Endothelial cell (in vitro differentiated cells): ENCODE measurements around the gene OR11A1. TPM values are rescaled to one million over a fixed set of nuclear protein-coding genes. Genes with fewer than 3 reads are reported as not detected.

Source experiments
- DNase-seq: peaks from one replicate; pipeline ENCODE4 v3.0.0; 2021; ENCODE audit warnings: low spot score
- H3K27ac Mint-ChIP-seq: one replicate; pipeline ENCODE4 v1.8.0; 2021; ENCODE audit warnings: mixed read lengths, inconsistent platforms; ENCODE audit not compliant: unreplicated experiment
- H3K27me3 Mint-ChIP-seq: one replicate; pipeline ENCODE4 v1.8.0; 2021; ENCODE audit warnings: mild to moderate bottlenecking, moderate library complexity, mixed read lengths, inconsistent platforms; ENCODE audit not compliant: unreplicated experiment
- H3K36me3 Mint-ChIP-seq: one replicate; pipeline ENCODE4 v1.8.0; 2021; ENCODE audit warnings: mild to moderate bottlenecking, low read depth, mixed read lengths, inconsistent platforms; ENCODE audit not compliant: unreplicated experiment
- H3K4me1 Mint-ChIP-seq: one replicate; pipeline ENCODE4 v1.8.0; 2021; ENCODE audit warnings: mild to moderate bottlenecking, mixed read lengths, inconsistent platforms; ENCODE audit not compliant: unreplicated experiment
- H3K4me3 Mint-ChIP-seq: one replicate; pipeline ENCODE4 v1.8.0; 2021; ENCODE audit warnings: mild to moderate bottlenecking, mixed read lengths, inconsistent platforms; ENCODE audit not compliant: unreplicated experiment
- H3K9me3 Mint-ChIP-seq: one replicate; pipeline ENCODE4 v1.8.0; 2021; ENCODE audit warnings: mixed read lengths, inconsistent platforms; ENCODE audit not compliant: unreplicated experiment
- total RNA-seq: library from RNA; stranded (reverse); fragmentation: NEBNext Ultra II Directional; extraction: Animal tissue kit (Norgen Biotek cat#: 25700); gene quantifications from one replicate; pipeline ENCODE4 v1.2.1, GENCODE V29; 2021; ENCODE audit not compliant: unreplicated experiment
- TF ChIP-seq, protein P1 (sequence below): fragments of 200-600 bp; sonication (generic); IDR thresholded peaks from one replicate; pipeline ENCODE4 v1.5.0; 2021; ENCODE audit warnings: antibody characterized with exemption; ENCODE audit not compliant: unreplicated experiment

The OR11A1 gene
- total RNA-seq, 1 donor from 2014 or later, result not detected

DNA sequence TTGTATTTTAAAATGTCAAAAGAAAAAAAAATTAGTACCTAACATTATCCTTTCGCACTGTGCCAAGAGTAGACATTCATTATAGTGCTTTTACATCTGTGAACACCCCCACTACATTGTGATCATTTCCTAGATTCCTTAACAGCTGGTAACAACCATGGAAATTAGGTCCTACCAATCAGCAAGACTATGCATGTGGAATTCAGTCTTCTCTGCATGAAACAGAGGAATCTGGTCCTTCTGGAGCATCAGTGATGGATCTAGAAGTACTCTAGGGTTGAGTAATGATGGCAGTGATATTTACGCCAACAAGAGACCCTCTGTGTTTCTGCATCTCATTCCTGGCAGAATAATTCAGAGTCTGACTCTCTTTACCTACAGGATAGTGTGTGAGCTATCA is 32.7 kb downstream of the OR11A1 start:
- no peak for DNase-seq
- H3K27ac Mint-ChIP-seq, result no peak overlapping the region

DNA sequence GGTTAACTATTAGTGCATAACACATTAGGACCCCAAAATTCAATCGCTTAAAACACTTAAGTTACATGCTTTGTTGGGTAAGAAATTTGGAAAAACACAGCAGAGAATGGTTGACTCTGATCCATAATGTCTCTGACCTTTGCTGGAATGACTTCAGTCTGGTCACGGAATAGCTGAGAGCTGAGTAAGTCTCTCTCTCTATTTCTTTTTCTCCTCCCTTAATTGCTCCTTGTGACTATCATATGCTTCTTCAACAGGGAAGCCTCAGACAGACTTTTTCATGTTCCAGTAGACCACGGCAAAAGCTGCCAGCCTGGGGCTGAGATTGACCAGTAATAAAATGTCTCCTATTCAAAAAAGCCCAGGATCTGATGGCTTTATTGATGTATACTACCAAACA is 37.4 kb downstream of the OR11A1 start:
- H3K27me3 Mint-ChIP-seq, result no peaks in the 10 kb centered on the region
- no peak overlapping the region for H3K4me3 Mint-ChIP-seq
- no peaks in the 10 kb centered on the region for H3K9me3 Mint-ChIP-seq
- H3K36me3 Mint-ChIP-seq, result no peaks in the 10 kb centered on the region
- TF ChIP-seq, protein P1, sequence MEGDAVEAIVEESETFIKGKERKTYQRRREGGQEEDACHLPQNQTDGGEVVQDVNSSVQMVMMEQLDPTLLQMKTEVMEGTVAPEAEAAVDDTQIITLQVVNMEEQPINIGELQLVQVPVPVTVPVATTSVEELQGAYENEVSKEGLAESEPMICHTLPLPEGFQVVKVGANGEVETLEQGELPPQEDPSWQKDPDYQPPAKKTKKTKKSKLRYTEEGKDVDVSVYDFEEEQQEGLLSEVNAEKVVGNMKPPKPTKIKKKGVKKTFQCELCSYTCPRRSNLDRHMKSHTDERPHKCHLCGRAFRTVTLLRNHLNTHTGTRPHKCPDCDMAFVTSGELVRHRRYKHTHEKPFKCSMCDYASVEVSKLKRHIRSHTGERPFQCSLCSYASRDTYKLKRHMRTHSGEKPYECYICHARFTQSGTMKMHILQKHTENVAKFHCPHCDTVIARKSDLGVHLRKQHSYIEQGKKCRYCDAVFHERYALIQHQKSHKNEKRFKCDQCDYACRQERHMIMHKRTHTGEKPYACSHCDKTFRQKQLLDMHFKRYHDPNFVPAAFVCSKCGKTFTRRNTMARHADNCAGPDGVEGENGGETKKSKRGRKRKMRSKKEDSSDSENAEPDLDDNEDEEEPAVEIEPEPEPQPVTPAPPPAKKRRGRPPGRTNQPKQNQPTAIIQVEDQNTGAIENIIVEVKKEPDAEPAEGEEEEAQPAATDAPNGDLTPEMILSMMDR, result no peak
- no peak overlapping the region for H3K27ac Mint-ChIP-seq
- H3K4me1 Mint-ChIP-seq, result peaks cover under 1% of the 10 kb centered on the region
- no peak for DNase-seq

More for the DNA sequence above, 32.7 kb downstream of the OR11A1 start:
- H3K4me3 Mint-ChIP-seq, result no peak overlapping the region
- no peaks in the 10 kb centered on the region for H3K4me1 Mint-ChIP-seq
- TF ChIP-seq, protein P1, result no peak
- H3K27me3 Mint-ChIP-seq, result no peaks in the 10 kb centered on the region
- no peaks in the 10 kb centered on the region for H3K9me3 Mint-ChIP-seq
- no peaks in the 10 kb centered on the region for H3K36me3 Mint-ChIP-seq

DNA sequence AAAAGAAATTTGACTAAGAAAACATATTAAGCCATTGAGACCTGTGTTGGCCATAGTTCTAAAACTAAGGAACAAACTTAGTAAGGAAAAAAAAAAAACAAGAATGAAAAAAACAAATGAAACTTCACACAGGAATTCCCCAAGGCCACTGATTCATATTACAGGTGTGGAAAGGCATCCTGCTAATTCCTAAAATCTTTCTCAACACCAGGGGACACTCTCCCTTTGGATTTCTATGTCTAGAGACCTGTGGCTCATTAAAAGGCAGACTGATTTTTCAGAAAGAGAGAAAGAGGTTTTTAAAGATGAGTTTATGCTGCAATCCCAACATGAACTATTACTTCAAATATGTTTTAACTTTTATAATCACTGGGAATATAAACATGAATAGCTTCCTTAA is 42.3 kb downstream of the OR11A1 start, which contains the start of gene OR12D1:
TSS of gene OR12D1 (plus strand) at position 341 of the 400 bp plus-strand sequence.
- H3K27me3 Mint-ChIP-seq, result no peaks in the 10 kb centered on the region
- no peak for DNase-seq

DNA sequence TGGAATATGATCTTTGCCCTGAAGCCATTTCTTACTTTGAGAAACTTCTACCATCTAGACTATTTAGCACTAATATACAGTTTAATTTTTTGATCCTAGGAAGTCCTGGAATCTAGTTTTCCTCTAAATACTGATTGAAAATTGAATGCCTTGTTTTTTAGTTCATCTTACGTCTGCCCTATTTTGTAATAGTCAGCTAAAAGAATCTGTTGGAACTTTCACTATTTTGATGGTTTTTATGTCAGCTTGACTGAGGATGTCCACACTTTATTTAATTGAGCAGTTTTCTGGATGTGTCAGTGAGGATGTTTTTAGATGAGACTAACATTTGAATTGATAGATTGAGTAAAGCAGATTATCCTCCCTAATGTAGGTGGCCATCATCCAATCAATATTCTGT is 53.1 kb downstream of the OR11A1 start:
- no peaks in the 10 kb centered on the region for H3K9me3 Mint-ChIP-seq
- H3K4me1 Mint-ChIP-seq, result no peaks in the 10 kb centered on the region
- H3K27me3 Mint-ChIP-seq, result no peaks in the 10 kb centered on the region
- DNase-seq, result no peak
- H3K27ac Mint-ChIP-seq, result no peak overlapping the region
- no peak overlapping the region for H3K4me3 Mint-ChIP-seq
- no peaks in the 10 kb centered on the region for H3K36me3 Mint-ChIP-seq
- TF ChIP-seq, protein P1, result no peak

More for the DNA sequence above, 42.3 kb downstream of the OR11A1 start, which contains the start of gene OR12D1:
- no peaks in the 10 kb centered on the region for H3K36me3 Mint-ChIP-seq
- H3K4me3 Mint-ChIP-seq, result no peak within 1 kb of the TSS
- no peak within 1 kb of the TSS for H3K27ac Mint-ChIP-seq
- no peaks in the 10 kb centered on the region for H3K9me3 Mint-ChIP-seq
- TF ChIP-seq, protein P1, result no peak
- peaks cover 6% of the 10 kb centered on the region for H3K4me1 Mint-ChIP-seq

DNA sequence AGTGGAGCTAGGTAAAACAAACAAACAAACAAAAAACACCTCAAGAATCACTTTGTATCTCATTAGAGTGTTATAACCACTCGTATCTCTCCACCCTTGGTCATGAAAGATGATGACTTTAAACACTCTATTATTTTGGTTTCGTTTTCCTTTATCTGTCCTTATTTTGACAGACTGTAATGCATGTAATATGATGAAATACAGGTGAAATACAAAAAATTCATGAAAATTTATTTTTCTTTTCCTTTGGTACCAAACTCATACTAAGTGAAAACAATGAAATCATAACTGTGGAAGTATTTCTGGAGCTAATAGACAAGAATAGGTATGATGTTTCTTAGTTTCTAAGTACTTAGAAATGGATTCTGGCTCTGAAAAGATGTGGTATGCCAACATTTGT is 57.3 kb downstream of the OR11A1 start:
- Mint-ChIP-seq H3K4me3 (no peak overlapping the region), H3K9me3 (no peaks in the 10 kb centered on the region), H3K4me1 (no peaks in the 10 kb centered on the region), H3K27me3 (no peaks in the 10 kb centered on the region), H3K27ac (no peak overlapping the region), H3K36me3 (no peaks in the 10 kb centered on the region)
- no peak for DNase-seq
- TF ChIP-seq, protein P1, result no peak
